ENCODE data around the gene CDH24.
A peak's percentile ranks its signal among the peaks of the same experiment; 100 is the strongest.

Gene CDH24

GRCh38 chr14:23094666-23095195 lies 37.4 kb upstream of the CDH24 start, which contains the start of gene ACIN1:
Gene ACIN1, minus strand, starts transcription at chr14:23095136. Its CDS starts 24 bp downstream, at chr14:23095112.
- no peak for TF ChIP-seq CTCF (IDR thresholded peaks at IDR 0.05; ENCODE audit: borderline replicate concordance, insufficient read depth, low read depth, low read length)

GRCh38 chr14:23093991-23094665 lies 36.8 kb upstream of the CDH24 start:
- no peak for TF ChIP-seq CTCF (IDR thresholded peaks at IDR 0.05; ENCODE audit: borderline replicate concordance, insufficient read depth, low read depth, low read length)
- peak overlapping the region; percentile 67 for H3K4me3 ChIP-seq (ENCODE audit: low read depth, low read length)

More at GRCh38 chr14:23094666-23095195, 37.4 kb upstream of the CDH24 start, which contains the start of gene ACIN1:
- peak within 1 kb of the TSS; percentile 69 for H3K4me3 ChIP-seq (ENCODE audit: low read depth, low read length)

- TF ChIP-seq CTCF (IDR thresholded peaks at IDR 0.05; ENCODE audit: borderline replicate concordance, insufficient read depth, low read depth, low read length), result no peak
- no peak overlapping the region for H3K4me3 ChIP-seq (ENCODE audit: low read depth, low read length)
Observed at GRCh38 chr14:23093526-23093925, 36.2 kb upstream of the CDH24 start.

GRCh38 chr14:23093104-23093503 lies 35.8 kb upstream of the CDH24 start:
- H3K4me3 ChIP-seq (ENCODE audit: low read depth, low read length), result no peak overlapping the region
- no peak for TF ChIP-seq CTCF (IDR thresholded peaks at IDR 0.05; ENCODE audit: borderline replicate concordance, insufficient read depth, low read depth, low read length)

- no peak for TF ChIP-seq CTCF (IDR thresholded peaks at IDR 0.05; ENCODE audit: borderline replicate concordance, insufficient read depth, low read depth, low read length)
- H3K4me3 ChIP-seq (ENCODE audit: low read depth, low read length), result no peak overlapping the region
Observed at GRCh38 chr14:23091294-23092225, 34.2 kb upstream of the CDH24 start.

- TF ChIP-seq CTCF (IDR thresholded peaks at IDR 0.05; ENCODE audit: borderline replicate concordance, insufficient read depth, low read depth, low read length), result no peak
- H3K4me3 ChIP-seq (ENCODE audit: low read depth, low read length), result no peak overlapping the region
Observed at GRCh38 chr14:23090254-23090636, 32.9 kb upstream of the CDH24 start.
